ENCODE results near the gene CLTB.

The CLTB gene

GRCh38 chr5:176381979-176382378 lies 34.4 kb downstream of the CLTB start:
- no peak for DNase-seq (ENCODE audit: low spot score)

- no peak for DNase-seq (ENCODE audit: low spot score)
These were observed 34.9 kb downstream of the CLTB start for GRCh38 chr5:176381423-176381822.

- DNase-seq (ENCODE audit: low spot score), result no peak
These were observed 36.5 kb downstream of the CLTB start for GRCh38 chr5:176379881-176380280.

GRCh38 chr5:176373100-176373818 lies 43.1 kb downstream of the CLTB start:
- no peak for DNase-seq (ENCODE audit: low spot score)

- peak; percentile 74 for DNase-seq (ENCODE audit: low spot score)
These were observed 44.5 kb downstream of the CLTB start for GRCh38 chr5:176371621-176372539.

GRCh38 chr5:176369934-176370711 lies 46.2 kb downstream of the CLTB start:
- no peak for DNase-seq (ENCODE audit: low spot score)

GRCh38 chr5:176368726-176369125 lies 47.6 kb downstream of the CLTB start:
- DNase-seq (ENCODE audit: low spot score), result no peak

GRCh38 chr5:176366232-176366894 lies 50.0 kb downstream of the CLTB start:
- no peak for DNase-seq (ENCODE audit: low spot score)

GRCh38 chr5:176365351-176366231 lies 50.7 kb downstream of the CLTB start, which contains the start of gene ARL10:
TSS of gene ARL10 (plus strand) at chr5:176365487. CDS start at chr5:176365564, 77 bp downstream.
- no peak for DNase-seq (ENCODE audit: low spot score)

GRCh38 chr5:176364765-176365350 lies 51.5 kb downstream of the CLTB start:
- no peak for DNase-seq (ENCODE audit: low spot score)

- DNase-seq (ENCODE audit: low spot score), result no peak
These were observed 54.2 kb downstream of the CLTB start for GRCh38 chr5:176362233-176362490.

- peak; percentile 94 for DNase-seq (ENCODE audit: low spot score)
These were observed 54.7 kb downstream of the CLTB start, which contains the start of gene KIAA1191 for GRCh38 chr5:176361437-176362232. TSS of gene KIAA1191 (minus strand) at chr5:176361764. CDS start at chr5:176359508, 2,256 bp downstream.

GRCh38 chr5:176360894-176361436 lies 55.4 kb downstream of the CLTB start:
- DNase-seq (ENCODE audit: low spot score), result no peak

- DNase-seq (ENCODE audit: low spot score), result no peak
These were observed 56.7 kb downstream of the CLTB start for GRCh38 chr5:176359658-176360057.

GRCh38 chr5:176356179-176356566 lies 60.2 kb downstream of the CLTB start:
- DNase-seq (ENCODE audit: low spot score), result no peak

GRCh38 chr5:176355400-176356178 lies 60.8 kb downstream of the CLTB start:
- DNase-seq (ENCODE audit: low spot score), result no peak

- DNase-seq (ENCODE audit: low spot score), result no peak
These were observed 62.8 kb downstream of the CLTB start for GRCh38 chr5:176353533-176353932.

- DNase-seq (ENCODE audit: low spot score), result no peak
These were observed 64.0 kb downstream of the CLTB start for GRCh38 chr5:176352116-176352878.
